Spleen (tissue), 7 donors: ENCODE measurements around the gene DBNDD1.

Source experiments
- CTCF ChIP-seq, 11 experiments: fragments of 200-600 bp in 7 of 11; fragments of 450-650 bp in 4 of 11; sonication (generic) in 4 of 11; IDR thresholded peaks in 8 of 11; conservative IDR thresholded peaks in 3 of 11; 1 replicate in 7 of 11; 2 replicates in 4 of 11; pipeline versions ENCODE4 v1.4.0 to v1.8.0; 2016 to 2021; ENCODE audit warnings: antibody characterized with exemption in 11 of 11, inconsistent platforms in 4 of 11, mild to moderate bottlenecking in 1 of 11
- POLR2A ChIP-seq, 3 donors: fragments of 450-650 bp; IDR thresholded peaks; one replicate each; pipeline ENCODE4 v1.5.1; 2017; ENCODE audit warnings: antibody characterized with exemption in 3 of 3, mild to moderate bottlenecking in 1 of 3
- POLR2AphosphoS5 ChIP-seq, 3 donors: sonication (generic); formaldehyde crosslinking; IDR thresholded peaks; one replicate each; pipeline ENCODE4 v1.5.1; 2017; ENCODE audit warnings: antibody characterized with exemption in 3 of 3
- donor health status: DM: no; HTN: no; CAD: no; lungs with moderate emphysema.
- donor health status: DM: no; HTN: no; CAD: no.
- donor health status: DM: no; HTN: no; CAD: no.

- TF ChIP-seq POLR2AphosphoS5 (IDR thresholded peaks at IDR 0.05) (no peak), CTCF (IDR thresholded peaks at IDR 0.05 in 8 of 11, conservative IDR thresholded peaks at IDR 0.05 in 3 of 11) (no peak), POLR2A (IDR thresholded peaks at IDR 0.05) (no peak)
Observed at GRCh38 chr16:89962754-89963498, 56.3 kb downstream of the DBNDD1 start.
